ENCODE results near the gene FOXA2. TPM values are rescaled to one million over a fixed set of nuclear protein-coding genes. Genes with fewer than 3 reads are reported as not detected.

The FOXA2 gene
- total and polyA plus RNA-seq, 9 donors = 0.24 to 6.4 (median 0.91) TPM; not detected in 5

GRCh38 chr20:22544462-22544861 is 39.9 kb downstream of the FOXA2 start:
- Histone ChIP-seq H3K4me1 (ENCODE audit: insufficient read depth) (no peaks in the 10 kb centered on the region), H3K36me3 (no peaks in the 10 kb centered on the region), H3K4me3 (no peak overlapping the region), H3K27me3 (no peaks in the 10 kb centered on the region), H3K9me3 (no peaks in the 10 kb centered on the region), H3K27ac (no peak overlapping the region)
- intact Hi-C loops (cut with DNase I) = no loop called here
- TF ChIP-seq CTCF (IDR thresholded peaks at IDR 0.05) (no peak), POLR2A (IDR thresholded peaks at IDR 0.05) (no peak), EP300 (IDR thresholded peaks at IDR 0.05) (no peak)
- WGBS, 3 donors = 5 to 14% (median 9%) methylated on average over 1 of the region's 1 CpG
- no peak for DNase-seq

- Histone ChIP-seq H3K36me3 (no peaks in the 10 kb centered on the region), H3K27me3 (no peaks in the 10 kb centered on the region), H3K27ac (no peak overlapping the region), H3K4me3 (no peak overlapping the region), H3K9me3 (no peaks in the 10 kb centered on the region), H3K4me1 (ENCODE audit: insufficient read depth) (no peaks in the 10 kb centered on the region)
- no peak for DNase-seq
- WGBS, 3 donors = 29 to 55% (median 36%) methylated on average over 1 of the region's 1 CpG
- intact Hi-C loops (cut with DNase I) = no loop called here
- TF ChIP-seq CTCF (IDR thresholded peaks at IDR 0.05) (no peak), EP300 (IDR thresholded peaks at IDR 0.05) (no peak), POLR2A (IDR thresholded peaks at IDR 0.05) (no peak)
These were observed 41.9 kb downstream of the FOXA2 start for GRCh38 chr20:22542427-22542826.

GRCh38 chr20:22540832-22541231 is 43.5 kb downstream of the FOXA2 start:
- H3K27me3 ChIP-seq = no peaks in the 10 kb centered on the region
- H3K36me3 ChIP-seq = no peaks in the 10 kb centered on the region
- no peak for TF ChIP-seq EP300 (IDR thresholded peaks at IDR 0.05)
- TF ChIP-seq POLR2A (IDR thresholded peaks at IDR 0.05) = no peak
- no peak for TF ChIP-seq CTCF (IDR thresholded peaks at IDR 0.05)
- no peak overlapping the region for H3K27ac ChIP-seq
- no peak for DNase-seq
- no peak overlapping the region for H3K4me3 ChIP-seq
- 63 to 74% (median 64%) methylated on average over 10 of the region's 10 CpGs for WGBS, 3 donors
- no peaks in the 10 kb centered on the region for H3K4me1 ChIP-seq (ENCODE audit: insufficient read depth)
- intact Hi-C loops (cut with DNase I) = no loop called here
- H3K9me3 ChIP-seq = no peaks in the 10 kb centered on the region

- 51 to 60% (median 55%) methylated on average over 4 of the region's 4 CpGs for WGBS, 3 donors
- Histone ChIP-seq H3K4me3 (no peak overlapping the region), H3K9me3 (no peaks in the 10 kb centered on the region), H3K27me3 (no peaks in the 10 kb centered on the region), H3K36me3 (no peaks in the 10 kb centered on the region), H3K27ac (no peak overlapping the region), H3K4me1 (ENCODE audit: insufficient read depth) (no peaks in the 10 kb centered on the region)
- no peak for DNase-seq
- TF ChIP-seq POLR2A (IDR thresholded peaks at IDR 0.05) (no peak), CTCF (IDR thresholded peaks at IDR 0.05) (no peak), EP300 (IDR thresholded peaks at IDR 0.05) (no peak)
- intact Hi-C loops (cut with DNase I) = no loop called here
These were observed 47.2 kb downstream of the FOXA2 start for GRCh38 chr20:22536956-22537756.
